ENCODE results near the gene SPATA9.

GRCh38 chr5:95715799-95716461, 33.1 kb upstream of the SPATA9 start:
- TF ChIP-seq CTCF (IDR thresholded peaks at IDR 0.05) (no peak), EZH2 (IDR thresholded peaks at IDR 0.05; ENCODE audit: borderline replicate concordance, insufficient read depth, low read depth, low read length, poor library complexity, severe bottlenecking) (no peak)

Data from B cell (primary cell).